SK-N-SH (cell line): ENCODE results near the gene LMNTD2. TPM values are rescaled to one million over a fixed set of nuclear protein-coding genes. Genes with fewer than 3 reads are reported as not detected.

Experiments
- CTCF ChIA-PET: fragments of 300-600, 350-600 bp; formaldehyde crosslinking; extraction: SDS; loops from one replicate; lab custom pipeline; 2021; lab: Yijun Ruan, JAX
- POLR2A ChIA-PET: fragments of 350-600 bp; sonication (Branson Sonifier 250); formaldehyde crosslinking; extraction: SDS; loops from one replicate; lab custom pipeline; 2020; ENCODE audit warnings: antibody characterized with exemption, inconsistent platforms; lab: Yijun Ruan, JAX
- DNase-seq: peaks from one replicate; pipeline ENCODE4 v3.0.0; 2012
- H2AFZ ChIP-seq: fragments of 200-600 bp; sonication (generic); 2 replicates; pipeline ENCODE4 v1.8.1; 2016; ENCODE audit warnings: antibody characterized with exemption, mild to moderate bottlenecking, low read depth
- H3F3A ChIP-seq: fragments of 200-600 bp; sonication (generic); replicated peaks from 2 replicates; pipeline ENCODE3; 2016; ENCODE audit warnings: antibody characterized with exemption, mild to moderate bottlenecking; ENCODE audit not compliant: insufficient read depth
- H3K27ac ChIP-seq, 2 experiments: fragments of 200-500 bp in 1 of 2; fragments of 200-600 bp in 1 of 2; sonication (Bioruptor generic) in 1 of 2; sonication (generic), shearing (Covaris generic) in 1 of 2; 2 replicates each; pipeline versions ENCODE4 v1.5.1 to v1.6.1; 2014 to 2016; ENCODE audit warnings: low read depth in 2 of 2, inconsistent platforms in 1 of 2, low read length in 1 of 2, mild to moderate bottlenecking in 1 of 2, mixed read lengths in 1 of 2
- H3K27me3 ChIP-seq: fragments of 200-600 bp; sonication (generic), shearing (Covaris generic); 2 replicates; pipeline ENCODE4 v1.6.1; 2016; ENCODE audit warnings: mixed run types; ENCODE audit not compliant: insufficient read depth
- H3K36me3 ChIP-seq, 2 experiments: fragments of 200-500 bp in 1 of 2; fragments of 200-600 bp in 1 of 2; sonication (Bioruptor generic) in 1 of 2; sonication (generic) in 1 of 2; replicated peaks in 1 of 2; 2 replicates each; pipeline versions ENCODE3 to v1.5.1; 2014 to 2016; ENCODE audit warnings: low read length in 1 of 2, mild to moderate bottlenecking in 1 of 2; ENCODE audit not compliant: insufficient read depth in 2 of 2, control insufficient read depth in 1 of 2
- H3K4me1 ChIP-seq, 2 experiments: fragments of 200-500 bp in 1 of 2; fragments of 200-600 bp in 1 of 2; sonication (Bioruptor generic) in 1 of 2; sonication (generic), shearing (Covaris generic) in 1 of 2; 2 replicates each; pipeline versions ENCODE4 v1.5.1 to v1.6.1; 2014 to 2016; ENCODE audit warnings: low read depth in 1 of 2, low read length in 1 of 2, mixed run types in 1 of 2; ENCODE audit not compliant: insufficient read depth in 2 of 2, control insufficient read depth in 1 of 2
- H3K4me2 ChIP-seq: fragments of 200-600 bp; sonication (generic), shearing (Covaris generic); 2 replicates; pipeline ENCODE4 v1.6.1; 2017; ENCODE audit warnings: mixed run types
- H3K4me3 ChIP-seq, 2 experiments: fragments of 200-500 bp in 1 of 2; fragments of 200-600 bp in 1 of 2; sonication (Bioruptor generic) in 1 of 2; sonication (generic), shearing (Covaris generic) in 1 of 2; 2 replicates each; pipeline versions ENCODE4 v1.5.1 to v1.8.1; 2014 to 2016; ENCODE audit warnings: low read depth in 2 of 2, inconsistent platforms in 1 of 2, low read length in 1 of 2, mild to moderate bottlenecking in 1 of 2, mixed read lengths in 1 of 2, moderate library complexity in 1 of 2
- H3K79me2 ChIP-seq: fragments of 200-600 bp; sonication (generic); 2 replicates; pipeline ENCODE4 v1.8.1; 2017; ENCODE audit warnings: mild to moderate bottlenecking; ENCODE audit not compliant: insufficient read depth
- H3K9ac ChIP-seq: fragments of 200-600 bp; sonication (generic); 2 replicates; pipeline ENCODE4 v1.6.1; 2017; ENCODE audit warnings: mixed run types
- H3K9me2 ChIP-seq: fragments of 200-600 bp; sonication (generic); 2 replicates; pipeline ENCODE4 v1.6.1; 2017; ENCODE audit warnings: mixed run types
- H3K9me3 ChIP-seq: fragments of 200-600 bp; sonication (generic); 2 replicates; pipeline ENCODE4 v1.6.1; 2017; ENCODE audit warnings: mixed run types, mild to moderate bottlenecking, moderate library complexity
- H4K20me1 ChIP-seq: fragments of 200-600 bp; sonication (generic); 2 replicates; pipeline ENCODE4 v1.6.1; 2017; ENCODE audit warnings: mild to moderate bottlenecking, mixed run types; ENCODE audit not compliant: insufficient read depth
- CHD2 ChIP-seq: fragments of 150-350 bp; IDR thresholded peaks from 2 replicates; pipeline ENCODE4 v1.6.1; 2018; ENCODE audit warnings: low read length; ENCODE audit not compliant: partially characterized antibody
- ELF1 ChIP-seq: IDR thresholded peaks from 2 replicates; pipeline ENCODE4 v1.4.0; 2012
- FOSL2 ChIP-seq: IDR thresholded peaks from 2 replicates; pipeline ENCODE4 v1.4.0; 2012; ENCODE audit warnings: low read depth, mild to moderate bottlenecking, moderate library complexity, borderline replicate concordance
- FOXJ3 ChIP-seq: sonication (generic); formaldehyde crosslinking; IDR thresholded peaks from 2 replicates; pipeline ENCODE4 v1.5.1; 2020; ENCODE audit warnings: mild to moderate bottlenecking, missing genetic modification reagents
- GATA2 ChIP-seq: sonication (generic); formaldehyde crosslinking; IDR thresholded peaks from 2 replicates; pipeline ENCODE4 v1.5.0; 2020; ENCODE audit warnings: mild to moderate bottlenecking, missing genetic modification reagents
- MEF2A ChIP-seq: IDR thresholded peaks from 2 replicates; pipeline ENCODE4 v1.4.0; 2012; ENCODE audit warnings: low read depth, borderline replicate concordance
- MXI1 ChIP-seq: IDR thresholded peaks from 2 replicates; pipeline ENCODE4 v1.6.1; 2012; ENCODE audit warnings: mild to moderate bottlenecking, low read depth, low read length, improper control_type of control experiment
- NRF1 ChIP-seq: IDR thresholded peaks from 2 replicates; pipeline ENCODE4 v1.6.1; 2012; ENCODE audit warnings: low read depth, mild to moderate bottlenecking, low read length
- POLR2AphosphoS5 ChIP-seq: IDR thresholded peaks from 2 replicates; pipeline ENCODE4 v1.6.1; 2012; ENCODE audit warnings: low read depth, low read length
- RCOR1 ChIP-seq: fragments of 150-350 bp; IDR thresholded peaks from 2 replicates; pipeline ENCODE4 v1.6.1; 2017; ENCODE audit warnings: antibody characterized with exemption, low read length
- SIN3A ChIP-seq: IDR thresholded peaks from 2 replicates; pipeline ENCODE4 v1.6.1; 2012; ENCODE audit warnings: low read depth, mild to moderate bottlenecking, low read length, moderate library complexity, borderline replicate concordance
- TEAD4 ChIP-seq: IDR thresholded peaks from 2 replicates; pipeline ENCODE4 v1.4.0; 2012; ENCODE audit warnings: mild to moderate bottlenecking, borderline replicate concordance; ENCODE audit not compliant: insufficient read depth
- YY1 ChIP-seq: IDR thresholded peaks from 2 replicates; pipeline ENCODE4 v1.4.0; 2012; ENCODE audit warnings: low read depth, mild to moderate bottlenecking
- WGBS: methylation state at CpG from one replicate; pipeline ENCODE4 v1.1.6; 2017; ENCODE audit warnings: low lambda C conversion rate; 5-methylcytosine and 5-hydroxymethylcytosine counted together
- polyA plus RNA-seq, 3 experiments: library from polyadenylated mRNA; depleted of rRNA; stranded (reverse); fragments of >200 nt; gene quantifications; 2 replicates each; pipeline ENCODE4 v1.2.3, GENCODE V29; 2012
- TF ChIP-seq, protein P1 (sequence below): IDR thresholded peaks from 2 replicates; pipeline ENCODE4; 2012
- TF ChIP-seq, protein P2 (sequence below): IDR thresholded peaks from 2 replicates; pipeline ENCODE4 v1.4.0; 2012; ENCODE audit warnings: low read depth
- TF ChIP-seq, protein P3 (sequence below): fragments of 150-350 bp; IDR thresholded peaks from 2 replicates; pipeline ENCODE4 v1.6.1; 2016; ENCODE audit warnings: mild to moderate bottlenecking, low read depth, low read length
- TF ChIP-seq, protein P4 (sequence below): IDR thresholded peaks from 2 replicates; pipeline ENCODE4 v1.4.0; 2012; ENCODE audit warnings: low read depth, borderline replicate concordance

The LMNTD2 gene
- polyA plus RNA-seq, 1 of the 3 experiments (the other 2 are of a cell fraction), result 2.4 TPM

DNA sequence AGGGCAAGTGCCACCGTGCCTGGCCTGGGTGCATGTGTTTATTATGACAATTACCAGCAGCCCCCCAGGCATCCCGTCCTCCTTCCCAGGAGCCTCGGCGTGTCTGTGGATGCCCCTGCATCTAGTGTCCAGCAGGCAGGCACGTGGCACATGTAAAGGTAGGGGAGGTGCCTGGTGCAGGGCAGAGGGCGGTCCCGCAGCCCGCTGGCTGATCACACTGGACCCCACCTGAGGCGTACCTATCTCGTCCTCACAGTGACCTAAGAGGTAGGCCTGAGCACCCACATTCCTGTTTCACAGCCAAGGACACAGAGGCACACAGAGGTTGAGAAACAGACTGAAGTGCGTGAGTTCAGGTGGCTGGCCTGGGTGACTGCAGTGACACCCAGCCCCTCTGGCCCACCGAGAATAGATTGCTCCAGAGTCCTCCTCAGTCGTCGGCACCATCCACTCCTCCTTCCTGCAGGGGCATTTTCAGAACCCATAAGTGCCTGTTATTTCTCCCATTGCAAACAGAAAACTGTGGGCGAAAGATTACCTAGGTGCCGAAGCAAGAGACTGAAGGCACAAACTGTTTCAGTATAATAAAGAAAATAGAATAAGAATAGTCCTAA lies 12.7 kb upstream of the LMNTD2 start:
- no peak overlapping the region for H3K4me2 ChIP-seq
- H3F3A ChIP-seq, result no peaks in the 10 kb centered on the region
- no peak overlapping the region for H3K4me3 ChIP-seq
- ChIA-PET CTCF (no interaction called here), POLR2A (no interaction called here)
- peaks cover 15% of the 10 kb centered on the region for H4K20me1 ChIP-seq
- peaks cover 6 to 28% of the 10 kb centered on the region in 2 experiments; a peak in 3 of 4 replicates for H3K4me1 ChIP-seq
- 91% methylated on average over 12 of the region's 16 CpGs for WGBS
- TF ChIP-seq FOXJ3 (CRISPR knock-in tag) (no peak), NRF1 (no peak), MEF2A (no peak), GATA2 (no peak), YY1 (no peak), SIN3A (no peak), MXI1 (no peak), TEAD4 (no peak)
- TF ChIP-seq, protein P1, sequence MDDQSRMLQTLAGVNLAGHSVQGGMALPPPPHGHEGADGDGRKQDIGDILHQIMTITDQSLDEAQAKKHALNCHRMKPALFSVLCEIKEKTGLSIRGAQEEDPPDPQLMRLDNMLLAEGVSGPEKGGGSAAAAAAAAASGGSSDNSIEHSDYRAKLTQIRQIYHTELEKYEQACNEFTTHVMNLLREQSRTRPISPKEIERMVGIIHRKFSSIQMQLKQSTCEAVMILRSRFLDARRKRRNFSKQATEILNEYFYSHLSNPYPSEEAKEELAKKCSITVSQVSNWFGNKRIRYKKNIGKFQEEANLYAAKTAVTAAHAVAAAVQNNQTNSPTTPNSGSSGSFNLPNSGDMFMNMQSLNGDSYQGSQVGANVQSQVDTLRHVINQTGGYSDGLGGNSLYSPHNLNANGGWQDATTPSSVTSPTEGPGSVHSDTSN, result no peak
- TF ChIP-seq, protein P2, sequence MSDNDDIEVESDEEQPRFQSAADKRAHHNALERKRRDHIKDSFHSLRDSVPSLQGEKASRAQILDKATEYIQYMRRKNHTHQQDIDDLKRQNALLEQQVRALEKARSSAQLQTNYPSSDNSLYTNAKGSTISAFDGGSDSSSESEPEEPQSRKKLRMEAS, result no peak
- TF ChIP-seq, protein P3, sequence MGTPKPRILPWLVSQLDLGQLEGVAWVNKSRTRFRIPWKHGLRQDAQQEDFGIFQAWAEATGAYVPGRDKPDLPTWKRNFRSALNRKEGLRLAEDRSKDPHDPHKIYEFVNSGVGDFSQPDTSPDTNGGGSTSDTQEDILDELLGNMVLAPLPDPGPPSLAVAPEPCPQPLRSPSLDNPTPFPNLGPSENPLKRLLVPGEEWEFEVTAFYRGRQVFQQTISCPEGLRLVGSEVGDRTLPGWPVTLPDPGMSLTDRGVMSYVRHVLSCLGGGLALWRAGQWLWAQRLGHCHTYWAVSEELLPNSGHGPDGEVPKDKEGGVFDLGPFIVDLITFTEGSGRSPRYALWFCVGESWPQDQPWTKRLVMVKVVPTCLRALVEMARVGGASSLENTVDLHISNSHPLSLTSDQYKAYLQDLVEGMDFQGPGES, result no peak
- no peak overlapping the region for H2AFZ ChIP-seq
- H3K9me2 ChIP-seq, result no peaks in the 10 kb centered on the region
- H3K9ac ChIP-seq, result no peak overlapping the region
- H3K27me3 ChIP-seq, result no peaks in the 10 kb centered on the region
- no peak for DNase-seq
- no peak overlapping the region for H3K27ac ChIP-seq
- no peaks in the 10 kb centered on the region for H3K36me3 ChIP-seq
- no peaks in the 10 kb centered on the region for H3K9me3 ChIP-seq
- peaks cover 20% of the 10 kb centered on the region for H3K79me2 ChIP-seq

DNA sequence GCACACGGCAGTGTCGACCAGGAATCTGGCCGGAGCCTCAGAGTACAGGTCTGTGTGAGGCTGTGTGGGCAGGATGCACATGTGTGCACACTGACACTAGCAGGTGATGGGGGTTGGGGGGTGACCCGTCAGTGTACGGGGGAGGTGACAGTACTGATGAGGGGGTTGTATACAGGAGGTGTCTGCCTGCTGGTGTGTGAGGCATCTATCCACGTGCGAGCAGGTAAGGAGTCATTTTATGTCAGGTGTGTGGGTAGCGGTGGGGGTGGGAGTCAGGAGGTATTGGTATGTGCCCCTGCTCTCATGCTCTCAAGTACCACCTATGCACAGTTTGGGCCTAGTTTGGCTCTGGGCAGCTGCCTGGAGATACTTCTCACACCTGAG lies 11.3 kb upstream of the LMNTD2 start:
- Histone ChIP-seq H3K27ac (no peak overlapping the region), H3K4me1 (peaks cover 6 to 27% of the 10 kb centered on the region in 2 experiments; a peak in 2 of 4 replicates)
- TF ChIP-seq, protein P4, sequence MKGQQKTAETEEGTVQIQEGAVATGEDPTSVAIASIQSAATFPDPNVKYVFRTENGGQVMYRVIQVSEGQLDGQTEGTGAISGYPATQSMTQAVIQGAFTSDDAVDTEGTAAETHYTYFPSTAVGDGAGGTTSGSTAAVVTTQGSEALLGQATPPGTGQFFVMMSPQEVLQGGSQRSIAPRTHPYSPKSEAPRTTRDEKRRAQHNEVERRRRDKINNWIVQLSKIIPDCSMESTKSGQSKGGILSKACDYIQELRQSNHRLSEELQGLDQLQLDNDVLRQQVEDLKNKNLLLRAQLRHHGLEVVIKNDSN, result no peak
- TF ChIP-seq FOSL2, result no peak
- TF ChIP-seq ELF1, result no peak
- TF ChIP-seq CHD2, result no peak
- no peak for TF ChIP-seq SIN3A
- no peak for TF ChIP-seq RCOR1
- TF ChIP-seq GATA2, result no peak
- no peak for TF ChIP-seq POLR2AphosphoS5
- TF ChIP-seq, all 33 proteins: peak for 0
- Histone ChIP-seq H3K79me2 (peaks cover 17% of the 10 kb centered on the region), H3K36me3 (no peaks in the 10 kb centered on the region), H2AFZ (no peak overlapping the region), H3K9me2 (no peaks in the 10 kb centered on the region), H3K9ac (no peak overlapping the region), H3K4me3 (no peak overlapping the region), H3K4me2 (no peak overlapping the region), H3K27me3 (no peaks in the 10 kb centered on the region), H3K9me3 (no peaks in the 10 kb centered on the region), H4K20me1 (peaks cover under 1% of the 10 kb centered on the region), H3F3A (no peaks in the 10 kb centered on the region)
- ChIA-PET POLR2A (no interaction called here), CTCF (interaction anchor here (1.0 kb wide), 1 partner anchor 17 kb away, joined by 4 read pairs; no protein-coding TSS in a partner anchor)
- no peak for DNase-seq
- 100% methylated on average over 2 of the region's 8 CpGs for WGBS
